ENCODE measurements around the gene SNX8. TPM values are rescaled to one million over a fixed set of nuclear protein-coding genes. Genes with fewer than 3 reads are reported as not detected.

Gene SNX8
- total and polyA plus RNA-seq, 2 of the 13 experiments (the other 11 are each of a cell fraction or from before 2014, with no cell fraction given) = 20.6 to 45.2 TPM

GRCh38 chr7:2314209-2314955, at the start of gene SNX8 (continued):
- TF ChIP-seq MEIS1 (CRISPR knock-in tag; IDR thresholded peaks at IDR 0.05; ENCODE audit: borderline replicate concordance) (no peak), ZNF256 (CRISPR knock-in tag; conservative IDR thresholded peaks at IDR 0.05) (no peak), ZNF33A (CRISPR knock-in tag; IDR thresholded peaks at IDR 0.05; ENCODE audit: borderline replicate concordance) (no peak), SOX5 (CRISPR knock-in tag; IDR thresholded peaks at IDR 0.05; ENCODE audit: borderline replicate concordance) (no peak), ZBTB25 (CRISPR knock-in tag; IDR thresholded peaks at IDR 0.05) (no peak), ZNF414 (CRISPR knock-in tag; IDR thresholded peaks at IDR 0.05) (no peak), KLF11 (CRISPR knock-in tag; IDR thresholded peaks at IDR 0.05) (no peak), IRF2 (CRISPR knock-in tag; IDR thresholded peaks at IDR 0.05) (0 out of 2 replicates have a peak, but pooled peaks have one; percentile 1), PAWR (CRISPR knock-in tag; IDR thresholded peaks at IDR 0.05; ENCODE audit: borderline replicate concordance) (no peak), NAIF1 (CRISPR knock-in tag; IDR thresholded peaks at IDR 0.05; ENCODE audit: borderline replicate concordance) (no peak), POLR2A (IDR thresholded peaks at IDR 0.05; ENCODE audit: insufficient read depth in 1 of 2, low read depth in 2 of 2, low read length in 2 of 2) (peak; percentile 72 to 84), ZNF235 (CRISPR knock-in tag; IDR thresholded peaks at IDR 0.05; ENCODE audit: borderline replicate concordance) (no peak), ZNF543 (CRISPR knock-in tag; IDR thresholded peaks at IDR 0.05) (no peak), ZNF333 (CRISPR knock-in tag; IDR thresholded peaks at IDR 0.05; ENCODE audit: borderline replicate concordance) (no peak), ZGPAT (CRISPR knock-in tag; IDR thresholded peaks at IDR 0.05) (no peak), HNRNPUL1 (IDR thresholded peaks at IDR 0.05; ENCODE audit: low read depth, low read length) (no peak), SMAD3 (CRISPR knock-in tag; IDR thresholded peaks at IDR 0.05) (no peak), GLMP (CRISPR knock-in tag; IDR thresholded peaks at IDR 0.05; ENCODE audit: borderline replicate concordance) (no peak), ARNT (IDR thresholded peaks at IDR 0.05) (no peak), HMG20A (CRISPR knock-in tag; IDR thresholded peaks at IDR 0.05; ENCODE audit: borderline replicate concordance) (no peak), TFDP1 (CRISPR knock-in tag; IDR thresholded peaks at IDR 0.05; ENCODE audit: borderline replicate concordance) (peak; percentile 55; the same call in 1 of the 2 replicates), ZNF598 (CRISPR knock-in tag; IDR thresholded peaks at IDR 0.05; ENCODE audit: borderline replicate concordance) (no peak), ZBTB21 (CRISPR knock-in tag; IDR thresholded peaks at IDR 0.05) (no peak), SAP130 (CRISPR knock-in tag; IDR thresholded peaks at IDR 0.05; ENCODE audit: low read depth) (peak; percentile 91), TFAP4 (IDR thresholded peaks at IDR 0.05; ENCODE audit: borderline replicate concordance, low read depth) (peak; percentile 44; the same call in 1 of the 2 replicates)

Data from HepG2 (cell line).